NCI-H1092 treated with DMSO at 0.1 percent for 48 hours (cell line): ENCODE results near the gene MAP3K20.

Source experiments
- DNase-seq: peaks from one replicate; lab custom pipeline; 2025; lab: John Stamatoyannopoulos, UW

The MAP3K20 gene

GRCh38 chr2:173051463-173052215 is 24.0 kb upstream of the MAP3K20 start:
- no peak for DNase-seq

GRCh38 chr2:173053043-173053699 is 22.5 kb upstream of the MAP3K20 start:
- no peak for DNase-seq

GRCh38 chr2:173054466-173054865 is 21.2 kb upstream of the MAP3K20 start:
- DNase-seq = no peak

- no peak for DNase-seq
Measured at GRCh38 chr2:173056705-173057364, 18.8 kb upstream of the MAP3K20 start.

- no peak for DNase-seq
Measured at GRCh38 chr2:173058097-173058496, 17.5 kb upstream of the MAP3K20 start.

GRCh38 chr2:173058673-173059072 is 17.0 kb upstream of the MAP3K20 start:
- DNase-seq = no peak

- DNase-seq = no peak
Measured at GRCh38 chr2:173059292-173059691, 16.4 kb upstream of the MAP3K20 start.

- DNase-seq = no peak
Measured at GRCh38 chr2:173059971-173060461, 15.6 kb upstream of the MAP3K20 start.

GRCh38 chr2:173062801-173063200 is 12.8 kb upstream of the MAP3K20 start:
- no peak for DNase-seq

- no peak for DNase-seq
Measured at GRCh38 chr2:173064151-173064805, 11.4 kb upstream of the MAP3K20 start.

- DNase-seq = no peak
Measured at GRCh38 chr2:173066887-173067676, 8.6 kb upstream of the MAP3K20 start.

- peak; percentile 44 for DNase-seq
Measured at GRCh38 chr2:173075056-173075780, 428 bp upstream of the MAP3K20 start.

- peak; percentile 24 for DNase-seq
Measured at GRCh38 chr2:173076581-173077345, 1.1 kb downstream of the MAP3K20 start.

GRCh38 chr2:173077506-173078177 is 2.0 kb downstream of the MAP3K20 start:
- no peak for DNase-seq

- no peak for DNase-seq
Measured at GRCh38 chr2:173079141-173079540, 3.5 kb downstream of the MAP3K20 start.

- DNase-seq = no peak
Measured at GRCh38 chr2:173079973-173080860, 4.6 kb downstream of the MAP3K20 start.

GRCh38 chr2:173086518-173087213 is 11.0 kb downstream of the MAP3K20 start:
- no peak for DNase-seq

- no peak for DNase-seq
Measured at GRCh38 chr2:173087214-173087581, 11.6 kb downstream of the MAP3K20 start.
